Astrocyte (in vitro differentiated cells and primary cell): ENCODE measurements around the gene BPI. TPM values are rescaled to one million over a fixed set of nuclear protein-coding genes. Genes with fewer than 3 reads are reported as not detected.

ENCODE experiments used
- DNase-seq: peaks from one replicate; pipeline ENCODE4 v3.0.0-alpha.2; 2010; ENCODE audit warnings: low read depth
- FAIRE-seq: peaks from 2 replicates; lab custom pipeline; 2011; peaks lifted over from hg19 to GRCh38; lab: Jason Lieb, UNC
- H2AFZ ChIP-seq: 2 replicates; pipeline ENCODE4 v1.6.0; 2012; ENCODE audit warnings: low read depth, low read length, inconsistent platforms
- H3K27ac ChIP-seq: 2 replicates; pipeline ENCODE4 v1.5.1; 2011; ENCODE audit warnings: low read depth, low read length, inconsistent platforms
- H3K27me3 ChIP-seq: 2 replicates; pipeline ENCODE4 v1.6.0; 2011; ENCODE audit warnings: low read length, inconsistent platforms; ENCODE audit not compliant: insufficient read depth
- H3K36me3 ChIP-seq: 2 replicates; pipeline ENCODE4 v1.5.1; 2011; ENCODE audit warnings: low read length, inconsistent platforms; ENCODE audit not compliant: insufficient read depth
- H3K4me1 ChIP-seq: 2 replicates; pipeline ENCODE4 v1.5.1; 2011; ENCODE audit warnings: low read length, inconsistent platforms; ENCODE audit not compliant: insufficient read depth
- H3K4me2 ChIP-seq: 2 replicates; pipeline ENCODE4 v1.6.0; 2012; ENCODE audit warnings: low read length, inconsistent platforms
- H3K4me3 ChIP-seq: 2 replicates; pipeline ENCODE4 v1.5.1; 2011; ENCODE audit warnings: low read depth, mild to moderate bottlenecking, low read length, inconsistent platforms; ENCODE audit not compliant: insufficient read depth
- H3K79me2 ChIP-seq: 2 replicates; pipeline ENCODE4 v1.6.0; 2012; ENCODE audit warnings: mild to moderate bottlenecking, low read length, inconsistent platforms; ENCODE audit not compliant: insufficient read depth
- H3K9ac ChIP-seq: 2 replicates; pipeline ENCODE4 v1.6.0; 2012; ENCODE audit warnings: mild to moderate bottlenecking, low read length, inconsistent platforms
- H3K9me3 ChIP-seq: 2 replicates; pipeline ENCODE4 v1.5.1; 2012; ENCODE audit warnings: low read depth, mild to moderate bottlenecking, low read length, inconsistent platforms; ENCODE audit not compliant: insufficient read depth
- H4K20me1 ChIP-seq: 2 replicates; pipeline ENCODE4 v1.6.0; 2012; ENCODE audit warnings: low read length, inconsistent platforms; ENCODE audit not compliant: insufficient read depth
- H3K27ac Mint-ChIP-seq: one replicate; pipeline ENCODE4 v1.8.0; 2021; ENCODE audit warnings: mild to moderate bottlenecking, mixed read lengths; ENCODE audit not compliant: unreplicated experiment
- H3K27me3 Mint-ChIP-seq: one replicate; pipeline ENCODE4 v1.8.0; 2021; ENCODE audit warnings: low read depth, mixed read lengths; ENCODE audit not compliant: unreplicated experiment
- H3K36me3 Mint-ChIP-seq: one replicate; pipeline ENCODE4 v1.8.0; 2021; ENCODE audit warnings: low read depth, mixed read lengths; ENCODE audit not compliant: unreplicated experiment
- H3K4me1 Mint-ChIP-seq: one replicate; pipeline ENCODE4 v1.8.0; 2021; ENCODE audit warnings: low read depth, mixed read lengths; ENCODE audit not compliant: unreplicated experiment
- H3K4me3 Mint-ChIP-seq: one replicate; pipeline ENCODE4 v1.8.0; 2021; ENCODE audit warnings: mild to moderate bottlenecking, moderate library complexity, mixed read lengths; ENCODE audit not compliant: unreplicated experiment
- H3K9me3 Mint-ChIP-seq: one replicate; pipeline ENCODE4 v1.8.0; 2021; ENCODE audit warnings: mild to moderate bottlenecking, mixed read lengths; ENCODE audit not compliant: unreplicated experiment
- CTCF ChIP-seq: IDR thresholded peaks from 2 replicates; pipeline ENCODE4 v1.5.1; 2011; ENCODE audit warnings: low read depth, mild to moderate bottlenecking, inconsistent platforms, low read length, moderate library complexity; ENCODE audit not compliant: insufficient read depth
- EZH2 ChIP-seq: IDR thresholded peaks from 2 replicates; pipeline ENCODE4 v1.6.1; 2012; ENCODE audit warnings: mild to moderate bottlenecking, low read length, inconsistent platforms; ENCODE audit not compliant: insufficient read depth
- total RNA-seq: library from RNA; stranded (reverse); gene quantifications from 2 replicates; pipeline ENCODE4 v1.2.1, GENCODE V29; 2021

The BPI gene
- total RNA-seq, 1 donor from 2014 or later = not detected

DNA sequence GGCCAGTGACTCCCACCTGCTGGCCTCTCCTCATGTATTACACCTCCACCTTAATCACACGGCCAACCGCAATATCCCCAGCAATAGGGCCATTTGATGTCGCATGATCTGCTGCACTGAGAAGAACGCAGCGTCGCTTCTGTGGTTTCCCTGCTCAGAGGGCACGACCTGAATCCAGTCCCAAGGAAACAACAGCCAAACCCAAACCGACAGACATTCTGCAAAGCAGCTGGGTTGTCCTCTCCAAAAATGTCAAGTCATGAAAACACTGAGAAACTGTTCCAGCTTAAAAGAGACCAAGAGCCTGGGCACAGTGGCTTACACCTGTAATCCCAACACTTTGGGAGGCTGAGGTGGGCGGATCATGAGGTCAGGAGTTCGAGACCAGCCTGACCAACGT is 7.5 kb upstream of the BPI start:
- H3K27ac ChIP-seq = no peak overlapping the region
- Mint-ChIP-seq H3K27ac (peak overlapping the region; percentile 18), H3K4me3 (no peak overlapping the region), H3K36me3 (no peaks in the 10 kb centered on the region), H3K27me3 (peaks cover 35% of the 10 kb centered on the region), H3K4me1 (no peaks in the 10 kb centered on the region), H3K9me3 (peaks cover 3% of the 10 kb centered on the region)
- no peaks in the 10 kb centered on the region for H3K9me3 ChIP-seq
- no peak overlapping the region for H3K4me2 ChIP-seq
- H3K9ac ChIP-seq = no peak overlapping the region
- H3K79me2 ChIP-seq = no peaks in the 10 kb centered on the region
- H4K20me1 ChIP-seq = no peaks in the 10 kb centered on the region
- no peak for DNase-seq
- TF ChIP-seq CTCF (no peak), EZH2 (no peak)
- H3K27me3 ChIP-seq = no peaks in the 10 kb centered on the region
- H3K4me3 ChIP-seq = no peak overlapping the region
- H2AFZ ChIP-seq = no peak overlapping the region
- FAIRE-seq = no peak
- H3K4me1 ChIP-seq = peaks cover 7% of the 10 kb centered on the region
- H3K36me3 ChIP-seq = no peaks in the 10 kb centered on the region

DNA sequence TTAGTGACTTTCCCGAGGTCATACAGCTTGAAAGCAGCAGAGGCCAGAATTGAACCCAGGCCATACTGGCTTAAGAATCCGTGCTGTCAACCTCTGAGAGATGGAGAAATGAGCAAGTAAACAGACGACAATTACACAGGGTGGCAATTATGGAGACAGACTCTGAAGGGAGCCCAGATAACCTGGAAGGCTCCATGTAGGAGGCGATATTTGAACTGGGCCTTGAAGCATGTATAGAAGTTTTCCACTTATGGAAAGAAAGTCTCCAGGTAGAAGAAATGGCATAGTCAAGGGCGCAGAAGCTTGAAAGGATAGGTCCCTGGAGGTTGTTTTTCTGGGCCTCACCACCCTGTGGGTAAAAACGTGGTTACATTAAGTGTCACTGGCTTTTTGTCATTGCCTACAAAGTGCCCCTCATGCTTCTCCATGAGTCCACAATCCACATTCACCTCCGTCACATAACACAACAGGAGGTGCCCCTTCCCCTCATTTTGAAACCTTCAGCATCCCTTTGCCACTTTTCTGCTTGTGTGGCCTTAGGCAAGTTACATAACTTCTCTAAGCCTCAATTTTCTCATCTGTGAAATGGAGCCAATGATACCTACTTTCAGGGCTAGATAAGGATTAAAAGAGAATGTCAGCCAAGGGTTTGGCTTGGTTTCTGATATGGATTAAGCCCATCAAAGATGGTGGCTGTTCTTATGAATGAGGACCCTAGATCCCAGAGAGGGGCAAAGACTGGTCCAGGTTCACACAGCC is 5.9 kb upstream of the BPI start:
- no peak for DNase-seq
- Histone ChIP-seq H3K4me2 (no peak overlapping the region), H3K9ac (no peak overlapping the region), H2AFZ (peak overlapping the region; percentile 83), H3K27ac (no peak overlapping the region), H4K20me1 (no peaks in the 10 kb centered on the region), H3K4me1 (peaks cover 5% of the 10 kb centered on the region), H3K4me3 (no peak overlapping the region), H3K36me3 (no peaks in the 10 kb centered on the region), H3K9me3 (no peaks in the 10 kb centered on the region), H3K27me3 (peaks cover 6% of the 10 kb centered on the region), H3K79me2 (no peaks in the 10 kb centered on the region)
- Mint-ChIP-seq H3K9me3 (no peaks in the 10 kb centered on the region), H3K36me3 (no peaks in the 10 kb centered on the region), H3K4me3 (no peak overlapping the region), H3K27me3 (peaks cover 31% of the 10 kb centered on the region), H3K27ac (no peak overlapping the region), H3K4me1 (peaks cover 3% of the 10 kb centered on the region)
- TF ChIP-seq EZH2 = no peak
- TF ChIP-seq CTCF = no peak
- no peak for FAIRE-seq

DNA sequence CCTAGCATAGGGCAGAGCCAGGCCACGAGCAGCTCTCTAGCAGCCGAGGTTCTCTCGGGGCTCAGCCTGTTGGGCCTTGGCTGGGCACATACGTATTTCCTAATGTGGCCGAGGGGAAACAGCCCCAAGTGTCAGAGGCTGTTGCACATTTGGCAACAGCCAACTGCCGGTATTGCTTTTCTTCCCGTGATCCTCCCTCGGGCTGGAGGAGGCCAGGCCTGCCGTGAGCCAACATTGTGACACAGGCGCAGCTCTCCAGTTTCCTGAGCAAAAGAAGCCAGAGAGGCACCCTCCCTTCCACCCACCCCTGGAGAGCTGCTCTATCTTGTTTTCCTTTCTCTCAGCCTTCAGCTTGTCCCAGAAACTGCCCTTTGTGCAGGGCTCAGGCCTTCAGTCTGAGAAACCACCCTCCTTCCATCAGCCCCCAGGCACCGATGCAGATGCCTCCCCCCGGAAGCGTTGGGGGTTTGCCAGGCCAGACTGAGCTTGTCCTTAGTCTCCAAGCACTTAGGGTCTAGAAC is 5.1 kb upstream of the BPI start:
- peak overlapping the region; percentile 83 for H2AFZ ChIP-seq
- H3K9ac ChIP-seq = peak overlapping the region; percentile 52
- FAIRE-seq = no peak

More for the DNA sequence above, 5.1 kb upstream of the BPI start:
- no peaks in the 10 kb centered on the region for H3K79me2 ChIP-seq
- H3K36me3 ChIP-seq = no peaks in the 10 kb centered on the region
- peaks cover 8% of the 10 kb centered on the region for H3K27me3 ChIP-seq
- peaks cover 5% of the 10 kb centered on the region for H3K4me1 ChIP-seq
- Mint-ChIP-seq H3K27ac (no peak overlapping the region), H3K4me1 (peaks cover 10% of the 10 kb centered on the region), H3K36me3 (no peaks in the 10 kb centered on the region), H3K27me3 (peaks cover 37% of the 10 kb centered on the region), H3K9me3 (no peaks in the 10 kb centered on the region), H3K4me3 (no peak overlapping the region)
- no peak overlapping the region for H3K4me3 ChIP-seq
- no peaks in the 10 kb centered on the region for H4K20me1 ChIP-seq
- no peaks in the 10 kb centered on the region for H3K9me3 ChIP-seq
- TF ChIP-seq EZH2 = no peak
- TF ChIP-seq CTCF = no peak
- DNase-seq = no peak
- H3K4me2 ChIP-seq = no peak overlapping the region
- H3K27ac ChIP-seq = no peak overlapping the region
